Activated effector memory CD4-positive, alpha-beta T cell treated with Interleukin-2 at 50 U/mL for 16 hours (primary cell): ENCODE results near the gene PLCB1.

ENCODE experiments used
- DNase-seq: peaks from one replicate; pipeline ENCODE4 v3.0.0-alpha.2; 2020

The PLCB1 gene

DNA sequence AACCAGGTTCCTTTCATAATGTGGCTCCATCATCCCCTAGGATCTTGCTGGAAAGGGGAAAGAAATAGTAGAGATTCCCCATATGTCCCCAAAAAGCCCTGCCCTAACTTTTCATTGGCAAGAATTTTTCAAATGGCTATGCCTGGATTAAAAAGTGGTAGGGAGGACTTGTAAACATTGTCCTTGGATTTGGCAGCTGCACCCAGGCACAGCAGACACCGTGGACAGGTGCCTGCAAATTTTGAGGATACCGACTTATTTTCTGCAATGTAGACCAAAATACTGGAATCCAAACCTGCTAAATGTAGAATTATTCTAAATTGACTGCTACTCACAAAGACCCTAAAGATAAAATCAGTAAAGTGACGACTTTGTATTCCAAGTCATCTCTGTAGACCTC is 733.6 kb downstream of the PLCB1 start:
- no peak for DNase-seq

DNA sequence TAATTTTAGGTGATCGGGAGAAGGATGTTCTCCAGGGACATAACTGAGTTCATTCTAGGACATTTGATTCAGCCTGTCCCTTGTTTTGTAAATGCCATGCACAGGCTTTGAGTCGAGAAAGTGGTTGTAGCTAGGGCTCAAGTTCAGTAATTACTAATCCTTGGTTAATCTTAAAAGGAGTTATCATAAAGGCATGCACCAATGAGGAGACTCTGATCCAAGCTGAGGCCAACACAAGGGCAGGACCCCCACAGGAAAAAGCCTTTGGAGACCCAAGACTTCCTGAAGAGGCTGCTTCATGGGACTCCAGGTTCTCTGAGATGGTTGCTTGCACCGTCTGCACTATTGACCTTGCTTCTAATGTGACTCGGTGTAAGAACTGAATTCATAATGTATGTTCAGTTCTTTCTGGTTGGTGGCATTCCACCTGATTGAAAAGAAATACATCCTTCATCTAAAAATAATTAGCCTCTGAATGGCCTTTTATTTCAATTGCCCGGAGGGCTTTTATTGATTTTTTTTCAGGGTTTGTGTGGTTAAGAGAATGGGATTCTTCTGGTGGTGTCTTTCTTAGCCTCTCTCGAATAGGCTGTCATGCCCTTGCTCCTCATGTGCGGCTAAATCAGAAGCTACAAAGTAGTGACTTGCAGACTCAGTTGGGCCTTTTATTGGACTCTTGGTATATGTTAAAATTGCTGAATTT is 735.1 kb downstream of the PLCB1 start:
- no peak for DNase-seq

GRCh38 chr20:8870652-8871051 is 738.6 kb downstream of the PLCB1 start:
- DNase-seq, result no peak

- no peak for DNase-seq
These were observed 742.4 kb downstream of the PLCB1 start for GRCh38 chr20:8874437-8874836.

- DNase-seq, result no peak
These were observed 743.5 kb downstream of the PLCB1 start for GRCh38 chr20:8875586-8875985.

- DNase-seq, result no peak
These were observed 744.3 kb downstream of the PLCB1 start for GRCh38 chr20:8876366-8876765.

DNA sequence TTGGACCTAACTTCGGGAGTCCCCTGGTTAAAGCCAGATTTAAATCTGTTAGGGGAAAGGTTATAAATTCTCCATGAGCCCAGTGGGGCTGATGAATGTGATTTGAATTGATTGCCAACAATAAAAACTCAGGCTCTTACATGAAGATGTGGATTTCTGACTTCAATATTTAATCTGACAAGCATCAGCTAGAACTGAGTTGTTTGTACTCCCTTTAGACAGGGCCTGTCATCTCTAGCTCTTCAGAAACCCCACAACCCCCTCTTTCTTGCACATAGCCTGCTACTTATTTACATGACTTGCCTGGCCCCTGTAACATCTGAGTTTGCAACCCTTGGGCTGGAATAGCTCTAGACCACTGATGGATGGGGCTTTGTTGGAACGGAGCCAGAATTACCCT is 745.2 kb downstream of the PLCB1 start:
- no peak for DNase-seq

GRCh38 chr20:8879669-8880068 is 747.6 kb downstream of the PLCB1 start:
- DNase-seq, result no peak

DNA sequence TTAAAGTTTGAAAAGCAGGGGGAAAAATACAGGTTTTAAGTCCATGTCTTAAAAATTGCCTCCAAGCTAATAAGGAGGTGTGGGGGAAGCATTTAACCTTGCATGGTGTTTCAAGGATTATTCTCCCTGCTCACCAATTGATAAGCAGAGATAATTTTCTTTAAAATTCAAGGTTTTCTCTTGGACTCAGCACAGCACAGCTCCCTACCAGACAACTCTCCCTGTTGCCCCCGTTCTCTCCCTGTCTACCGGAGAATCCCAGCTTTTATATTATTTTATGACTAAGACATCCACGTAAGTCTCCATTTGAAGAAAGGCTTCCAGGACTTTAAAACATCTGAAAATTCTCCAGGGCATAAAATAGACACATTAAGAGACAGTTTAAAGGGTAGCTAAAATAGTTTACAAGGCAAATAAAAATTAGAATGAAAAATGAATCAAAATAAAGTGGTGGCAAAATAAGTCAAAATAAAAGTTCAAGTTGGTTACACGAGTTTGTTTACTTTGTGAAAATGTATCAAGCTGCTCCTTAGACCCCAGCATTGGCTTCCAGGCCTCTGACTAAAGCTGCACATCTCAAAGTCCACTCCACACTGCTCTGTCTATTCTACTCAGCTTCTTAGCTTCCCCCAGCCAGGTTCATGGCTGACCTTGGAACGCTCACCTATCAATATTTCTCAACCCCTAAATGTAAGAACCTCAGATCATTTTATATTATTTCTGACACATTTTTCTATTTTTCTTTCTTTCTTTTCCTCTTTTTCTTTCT is 748.2 kb downstream of the PLCB1 start:
- no peak for DNase-seq

DNA sequence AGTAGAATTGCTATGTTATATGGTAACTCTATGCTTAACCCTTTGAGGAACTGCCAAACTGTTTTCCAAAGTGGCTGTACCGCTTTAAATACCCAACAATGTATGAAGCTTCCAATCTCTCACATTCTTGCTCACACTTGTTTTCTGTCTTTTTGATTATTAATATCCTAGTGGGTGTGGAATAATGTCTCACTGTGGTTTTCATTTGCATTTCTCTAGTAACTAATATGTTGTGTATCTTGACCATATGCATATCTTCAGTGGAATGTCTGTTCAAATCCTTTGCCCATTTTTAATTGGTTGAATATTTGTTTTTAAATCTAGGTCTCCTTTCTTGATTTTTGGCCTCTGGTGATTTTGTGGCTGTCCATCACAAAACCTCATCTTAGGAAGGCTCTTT is 759.0 kb downstream of the PLCB1 start:
- no peak for DNase-seq

GRCh38 chr20:8895472-8895871 is 763.4 kb downstream of the PLCB1 start:
- DNase-seq, result no peak

DNA sequence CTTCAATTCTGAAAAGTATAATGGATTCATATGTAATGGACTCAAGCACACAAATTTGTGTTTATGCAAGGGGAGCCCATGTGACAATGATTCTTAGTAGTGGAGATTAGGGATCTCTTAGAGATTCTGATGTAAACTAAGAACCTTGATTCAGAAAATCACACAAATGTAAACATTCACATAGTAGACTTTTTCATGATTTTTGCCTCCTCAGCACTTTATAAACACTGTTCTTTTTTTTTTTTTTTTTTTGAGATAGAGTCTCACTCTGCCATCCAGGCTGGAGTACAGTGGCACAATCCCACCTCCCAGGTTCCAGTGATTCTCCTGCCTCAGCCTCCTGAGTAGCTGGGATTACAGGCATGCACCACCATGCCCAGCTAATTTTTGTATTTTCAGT is 766.8 kb downstream of the PLCB1 start:
- DNase-seq, result no peak

- no peak for DNase-seq
These were observed 769.4 kb downstream of the PLCB1 start for GRCh38 chr20:8901237-8902025.

DNA sequence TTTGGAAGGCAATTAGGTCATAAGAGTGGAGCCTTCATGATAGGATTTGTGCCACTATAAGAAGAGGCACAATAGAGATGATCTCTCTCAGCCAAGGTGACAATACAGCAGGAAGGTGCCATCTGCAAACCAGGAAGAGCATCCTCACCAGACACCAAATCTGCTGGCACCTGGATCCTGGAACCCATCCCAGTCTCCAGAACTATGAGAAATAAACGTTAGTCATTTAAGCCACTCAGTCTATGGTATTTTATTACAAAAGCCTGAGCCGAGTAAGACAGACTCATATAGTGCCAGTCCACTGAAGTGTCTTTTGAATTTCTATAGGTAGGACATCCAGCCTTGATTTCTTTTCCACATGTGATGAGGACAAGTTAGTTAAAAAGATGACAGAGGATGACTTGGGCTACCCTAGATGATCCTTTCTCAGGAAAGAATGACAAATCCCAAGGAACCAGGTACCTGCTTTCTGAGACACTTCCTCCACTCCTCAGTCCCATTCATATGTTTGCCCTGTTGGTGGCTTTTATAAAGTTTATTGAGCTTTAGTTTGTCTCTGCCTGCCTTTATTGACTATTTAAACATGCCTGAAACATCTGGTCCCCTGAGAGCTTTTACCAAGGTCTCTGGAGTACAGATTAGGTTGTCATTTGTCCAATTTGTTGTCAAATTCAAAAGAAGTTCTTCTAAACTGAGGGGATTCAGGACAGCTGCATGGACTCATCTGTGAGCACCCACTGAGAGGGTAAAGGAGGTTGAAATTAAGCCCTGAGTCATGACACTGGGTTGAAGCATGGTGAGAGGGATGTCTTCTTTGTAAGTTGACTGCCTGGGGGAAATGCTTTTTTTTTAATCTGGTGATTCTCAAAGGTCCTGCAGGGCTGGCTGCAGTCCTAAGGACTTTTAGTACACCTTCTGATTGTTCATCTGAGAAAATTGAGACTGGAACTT is 771.9 kb downstream of the PLCB1 start:
- DNase-seq, result no peak

DNA sequence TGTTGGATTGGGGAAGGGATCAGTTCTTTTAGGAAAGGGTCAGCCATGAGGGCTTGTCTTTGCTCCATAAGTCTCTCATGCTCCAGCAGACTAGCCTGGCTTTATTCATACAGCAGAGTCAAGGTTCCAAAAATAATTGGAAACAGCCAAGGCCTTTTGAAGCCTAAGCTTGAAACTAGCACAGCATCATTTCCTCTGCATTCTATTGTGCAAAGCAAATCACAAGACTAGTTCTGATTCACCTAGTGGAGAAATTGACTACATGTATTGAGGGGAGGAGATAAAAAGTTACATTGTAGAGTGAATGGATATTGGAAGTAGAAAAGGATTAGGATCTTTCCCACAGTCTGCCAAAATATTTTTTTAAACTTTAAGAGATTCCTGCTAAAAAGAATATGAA is 777.5 kb downstream of the PLCB1 start:
- no peak for DNase-seq

- no peak for DNase-seq
These were observed 780.0 kb downstream of the PLCB1 start for GRCh38 chr20:8912096-8912495.

- no peak for DNase-seq
These were observed 780.7 kb downstream of the PLCB1 start for GRCh38 chr20:8912731-8913130.

GRCh38 chr20:8913456-8913855 is 781.4 kb downstream of the PLCB1 start:
- DNase-seq, result no peak

GRCh38 chr20:8914421-8914820 is 782.4 kb downstream of the PLCB1 start:
- no peak for DNase-seq

DNA sequence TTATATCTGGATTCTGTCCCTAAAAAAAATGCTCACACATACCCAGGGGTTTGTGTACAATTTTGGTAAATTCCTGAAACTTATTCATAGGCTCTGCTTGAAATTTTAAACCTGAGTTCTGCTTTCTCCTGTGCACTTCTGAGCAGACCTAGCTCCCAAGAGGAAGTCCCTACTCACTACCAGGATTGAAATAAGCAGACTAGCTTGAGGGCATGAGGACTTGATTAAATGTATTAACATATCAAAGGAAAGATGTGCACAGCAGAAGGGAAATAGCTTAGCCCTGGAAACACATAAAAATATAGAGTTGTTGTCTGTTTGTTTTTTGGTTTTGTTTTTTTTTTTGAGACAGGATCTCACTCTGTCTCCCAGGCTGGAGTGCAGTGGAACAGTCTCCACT is 785.0 kb downstream of the PLCB1 start:
- no peak for DNase-seq

GRCh38 chr20:8918145-8918544 is 786.1 kb downstream of the PLCB1 start:
- DNase-seq, result no peak

GRCh38 chr20:8924539-8924938 is 792.5 kb downstream of the PLCB1 start:
- DNase-seq, result no peak

- DNase-seq, result no peak
These were observed 798.7 kb downstream of the PLCB1 start for GRCh38 chr20:8930726-8931125.
